HEK293 (cell line): ENCODE measurements around the gene CCL18.

Source experiments
- CTCF ChIA-PET: fragments of 350-600 bp; formaldehyde crosslinking; extraction: SDS; loops from one replicate; lab custom pipeline; 2021; ENCODE audit warnings: antibody characterized with exemption; lab: Yijun Ruan, JAX
- POLR2A ChIA-PET: fragments of 300-600 bp; formaldehyde crosslinking; extraction: SDS; loops from one replicate; lab custom pipeline; 2020; ENCODE audit warnings: antibody characterized with exemption, inconsistent platforms; lab: Yijun Ruan, JAX
- H3K27ac ChIP-seq: fragments of 200-500 bp; sonication (Bioruptor generic); 2 replicates; pipeline ENCODE4 v1.5.1; 2014; ENCODE audit warnings: low read depth, low read length, control low read depth, inconsistent platforms; ENCODE audit errors: extremely low read depth
- H3K36me3 ChIP-seq, 2 experiments: fragments of 200-500 bp in 1 of 2; sonication (Bioruptor generic) in 1 of 2; 1 replicate in 1 of 2; 2 replicates in 1 of 2; pipeline ENCODE4 v1.5.1; 2014 to 2017; ENCODE audit warnings: inconsistent platforms in 2 of 2, low read length in 2 of 2; ENCODE audit not compliant: control insufficient read depth in 2 of 2, insufficient read depth in 1 of 2
- H3K4me1 ChIP-seq: fragments of 200-500 bp; sonication (Bioruptor generic); 2 replicates; pipeline ENCODE4 v1.5.1; 2014; ENCODE audit warnings: mild to moderate bottlenecking, low read length, inconsistent platforms; ENCODE audit not compliant: control insufficient read depth, insufficient read depth
- H3K4me3 ChIP-seq: 2 replicates; pipeline ENCODE4 v1.5.1; 2011; ENCODE audit warnings: low read depth, mild to moderate bottlenecking, control low read depth, low read length, moderate library complexity
- H3K9me3 ChIP-seq: fragments of 200-500 bp; sonication (Bioruptor generic); 2 replicates; pipeline ENCODE4 v1.5.1; 2014; ENCODE audit warnings: low read depth, low read length, inconsistent platforms; ENCODE audit not compliant: control insufficient read depth, insufficient read depth
- HOXD13 ChIP-seq: sonication (generic); formaldehyde crosslinking; IDR thresholded peaks from 2 replicates; pipeline ENCODE4 v1.8.0; 2022; ENCODE audit warnings: missing genetic modification reagents, borderline replicate concordance
- MYNN ChIP-seq: fragments of 450-650 bp; formaldehyde crosslinking; IDR thresholded peaks from 2 replicates; pipeline ENCODE4 v1.5.1; 2016; ENCODE audit warnings: missing biosample characterization, missing genetic modification characterization, borderline replicate concordance
- SALL2 ChIP-seq: fragments of 450-650 bp; formaldehyde crosslinking; IDR thresholded peaks from 2 replicates; pipeline ENCODE4 v1.5.0; 2017; ENCODE audit warnings: missing biosample characterization, mild to moderate bottlenecking, missing genetic modification characterization, borderline replicate concordance
- TRIM28 ChIP-seq: IDR thresholded peaks from 2 replicates; pipeline ENCODE4 v1.6.1; 2011; ENCODE audit warnings: low read length, control low read depth, borderline replicate concordance
- ZEB2 ChIP-seq: fragments of 450-650 bp; formaldehyde crosslinking; IDR thresholded peaks from 2 replicates; pipeline ENCODE4 v1.5.1; 2016; ENCODE audit warnings: missing biosample characterization, missing genetic modification characterization
- ZNF138 ChIP-seq: fragments of 450-650 bp; formaldehyde crosslinking; IDR thresholded peaks from 2 replicates; pipeline ENCODE4 v1.5.1; 2016; ENCODE audit warnings: missing biosample characterization, missing genetic modification characterization, borderline replicate concordance
- ZNF140 ChIP-seq: fragments of 450-650 bp; formaldehyde crosslinking; IDR thresholded peaks from 2 replicates; pipeline ENCODE4 v1.5.1; 2016; ENCODE audit warnings: missing biosample characterization, missing genetic modification characterization
- ZNF146 ChIP-seq: fragments of 450-650 bp; formaldehyde crosslinking; IDR thresholded peaks from 2 replicates; pipeline ENCODE4 v1.5.1; 2016; ENCODE audit warnings: missing biosample characterization, missing genetic modification characterization
- ZNF2 ChIP-seq: fragments of 450-650 bp; formaldehyde crosslinking; IDR thresholded peaks from 2 replicates; pipeline ENCODE4 v1.5.1; 2016; ENCODE audit warnings: missing biosample characterization, missing genetic modification characterization
- ZNF350 ChIP-seq: fragments of 450-650 bp; formaldehyde crosslinking; IDR thresholded peaks from 2 replicates; pipeline ENCODE4 v1.5.0; 2017; ENCODE audit warnings: missing biosample characterization, mild to moderate bottlenecking, missing genetic modification characterization
- ZNF366 ChIP-seq: fragments of 450-650 bp; formaldehyde crosslinking; conservative IDR thresholded peaks from 2 replicates; pipeline ENCODE4 v1.5.1; 2016; ENCODE audit warnings: missing biosample characterization, missing genetic modification characterization
- ZNF423 ChIP-seq: fragments of 450-650 bp; formaldehyde crosslinking; IDR thresholded peaks from 2 replicates; pipeline ENCODE4 v1.5.1; 2016; ENCODE audit warnings: missing biosample characterization, missing genetic modification characterization
- ZNF548 ChIP-seq: fragments of 450-650 bp; formaldehyde crosslinking; IDR thresholded peaks from 2 replicates; pipeline ENCODE4 v1.5.1; 2016; ENCODE audit warnings: missing biosample characterization, missing genetic modification characterization
- ZNF549 ChIP-seq: fragments of 450-650 bp; IDR thresholded peaks from 2 replicates; pipeline ENCODE4 v1.5.1; 2018; ENCODE audit warnings: missing biosample characterization, missing genetic modification characterization, mild to moderate bottlenecking, inconsistent platforms, moderate library complexity
- ZNF560 ChIP-seq: fragments of 450-650 bp; formaldehyde crosslinking; IDR thresholded peaks from 2 replicates; pipeline ENCODE4 v1.5.1; 2017; ENCODE audit warnings: missing biosample characterization, missing genetic modification characterization, borderline replicate concordance
- ZNF677 ChIP-seq: fragments of 450-650 bp; IDR thresholded peaks from 2 replicates; pipeline ENCODE4 v1.5.0; 2018; ENCODE audit warnings: missing biosample characterization, mild to moderate bottlenecking, missing genetic modification characterization, moderate library complexity
- TF ChIP-seq, protein P1 (sequence below): fragments of 450-650 bp; formaldehyde crosslinking; IDR thresholded peaks from 2 replicates; pipeline ENCODE4 v1.5.1; 2016; ENCODE audit warnings: missing biosample characterization, missing genetic modification characterization
- TF ChIP-seq, protein P2 (sequence below): fragments of 450-650 bp; formaldehyde crosslinking; IDR thresholded peaks from 2 replicates; pipeline ENCODE4 v1.5.1; 2016; ENCODE audit warnings: missing biosample characterization, missing genetic modification characterization

The CCL18 gene

DNA sequence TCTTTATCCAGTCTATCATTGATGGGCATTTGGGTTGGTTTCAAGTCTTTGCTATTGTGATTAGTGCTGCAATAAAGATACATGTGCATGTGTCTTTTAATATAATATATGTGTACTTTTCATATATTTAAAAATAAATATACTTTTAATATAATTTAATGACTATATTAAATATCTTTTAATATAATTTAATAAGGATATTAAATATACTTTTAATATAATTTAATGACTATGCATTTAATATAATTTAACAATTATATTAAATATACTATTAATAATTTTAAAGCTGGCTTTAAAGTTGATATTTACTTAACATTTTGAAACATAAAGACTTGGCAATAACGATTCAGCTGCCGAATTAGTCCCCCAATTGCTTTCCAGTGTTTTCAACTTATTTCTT, 47.5 kb upstream of the CCL18 start:
- ChIA-PET CTCF (interaction anchor here (0.5 to 2.4 kb wide), 2 partner anchors 40 to 56 kb away, joined by 5 to 8 read pairs; no protein-coding TSS in a partner anchor), POLR2A (no interaction called here)
- H3K4me1 ChIP-seq, result no peaks in the 10 kb centered on the region
- no peak overlapping the region for H3K4me3 ChIP-seq
- TF ChIP-seq ZNF560 (no peak), ZNF138 (tag by site-specific recombination) (no peak), HOXD13 (no peak), MYNN (tag by site-specific recombination) (no peak), ZNF549 (no peak), ZNF366 (no peak), ZNF677 (tag by site-specific recombination) (no peak), ZNF146 (no peak), ZNF350 (no peak), ZNF548 (tag by site-specific recombination) (no peak), ZNF2 (tag by site-specific recombination) (no peak)
- TF ChIP-seq, protein P1, sequence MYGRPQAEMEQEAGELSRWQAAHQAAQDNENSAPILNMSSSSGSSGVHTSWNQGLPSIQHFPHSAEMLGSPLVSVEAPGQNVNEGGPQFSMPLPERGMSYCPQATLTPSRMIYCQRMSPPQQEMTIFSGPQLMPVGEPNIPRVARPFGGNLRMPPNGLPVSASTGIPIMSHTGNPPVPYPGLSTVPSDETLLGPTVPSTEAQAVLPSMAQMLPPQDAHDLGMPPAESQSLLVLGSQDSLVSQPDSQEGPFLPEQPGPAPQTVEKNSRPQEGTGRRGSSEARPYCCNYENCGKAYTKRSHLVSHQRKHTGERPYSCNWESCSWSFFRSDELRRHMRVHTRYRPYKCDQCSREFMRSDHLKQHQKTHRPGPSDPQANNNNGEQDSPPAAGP (tag by site-specific recombination), result no peak
- no peak overlapping the region for H3K27ac ChIP-seq
- H3K36me3 ChIP-seq, result no peaks in the 10 kb centered on the region
- no peaks in the 10 kb centered on the region for H3K9me3 ChIP-seq

DNA sequence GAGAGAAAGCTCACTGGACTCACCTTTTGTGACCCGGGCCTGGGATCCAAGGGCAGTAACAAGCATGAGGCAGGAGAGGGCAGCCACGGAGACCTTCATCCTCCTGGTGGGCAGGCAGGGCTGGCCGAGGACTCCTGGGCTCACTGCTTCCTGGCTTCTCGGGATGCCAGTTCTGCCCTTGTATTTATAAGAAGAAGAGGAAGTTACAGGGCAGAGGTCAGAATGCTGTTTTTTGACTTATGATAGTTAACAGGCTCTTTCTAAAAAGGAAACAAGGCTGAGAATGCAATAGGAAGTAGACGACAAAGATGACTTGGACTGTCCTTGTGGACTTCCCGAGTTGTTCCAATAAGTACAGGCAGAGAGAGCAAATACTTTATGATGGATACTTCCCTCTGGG, 46.3 kb upstream of the CCL18 start, which contains the start of gene CCL23:
Gene CCL23, minus strand, starts transcription at position 174 of the 400 bp plus-strand sequence. Its CDS starts 75 bp downstream, at position 99.
- Histone ChIP-seq H3K27ac (no peak within 1 kb of the TSS), H3K36me3 (no peaks in the 10 kb centered on the region), H3K4me3 (no peak within 1 kb of the TSS), H3K4me1 (no peaks in the 10 kb centered on the region)
- ChIA-PET POLR2A (no interaction called here), CTCF (interaction anchor here (0.7 to 1.4 kb wide), 6 partner anchors 13 to 131 kb away, joined by 3 to 6 read pairs (median 3); no protein-coding TSS in a partner anchor)
- TF ChIP-seq ZNF423 (tag by site-specific recombination), result no peak
- TF ChIP-seq, protein P2, sequence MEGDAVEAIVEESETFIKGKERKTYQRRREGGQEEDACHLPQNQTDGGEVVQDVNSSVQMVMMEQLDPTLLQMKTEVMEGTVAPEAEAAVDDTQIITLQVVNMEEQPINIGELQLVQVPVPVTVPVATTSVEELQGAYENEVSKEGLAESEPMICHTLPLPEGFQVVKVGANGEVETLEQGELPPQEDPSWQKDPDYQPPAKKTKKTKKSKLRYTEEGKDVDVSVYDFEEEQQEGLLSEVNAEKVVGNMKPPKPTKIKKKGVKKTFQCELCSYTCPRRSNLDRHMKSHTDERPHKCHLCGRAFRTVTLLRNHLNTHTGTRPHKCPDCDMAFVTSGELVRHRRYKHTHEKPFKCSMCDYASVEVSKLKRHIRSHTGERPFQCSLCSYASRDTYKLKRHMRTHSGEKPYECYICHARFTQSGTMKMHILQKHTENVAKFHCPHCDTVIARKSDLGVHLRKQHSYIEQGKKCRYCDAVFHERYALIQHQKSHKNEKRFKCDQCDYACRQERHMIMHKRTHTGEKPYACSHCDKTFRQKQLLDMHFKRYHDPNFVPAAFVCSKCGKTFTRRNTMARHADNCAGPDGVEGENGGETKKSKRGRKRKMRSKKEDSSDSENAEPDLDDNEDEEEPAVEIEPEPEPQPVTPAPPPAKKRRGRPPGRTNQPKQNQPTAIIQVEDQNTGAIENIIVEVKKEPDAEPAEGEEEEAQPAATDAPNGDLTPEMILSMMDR (tag by site-specific recombination), result no peak
- no peak for TF ChIP-seq TRIM28
- TF ChIP-seq ZNF140 (tag by site-specific recombination), result no peak
- no peak for TF ChIP-seq ZEB2 (tag by site-specific recombination)
- TF ChIP-seq, all 188 proteins: peak for 0
- no peaks in the 10 kb centered on the region for H3K9me3 ChIP-seq

DNA sequence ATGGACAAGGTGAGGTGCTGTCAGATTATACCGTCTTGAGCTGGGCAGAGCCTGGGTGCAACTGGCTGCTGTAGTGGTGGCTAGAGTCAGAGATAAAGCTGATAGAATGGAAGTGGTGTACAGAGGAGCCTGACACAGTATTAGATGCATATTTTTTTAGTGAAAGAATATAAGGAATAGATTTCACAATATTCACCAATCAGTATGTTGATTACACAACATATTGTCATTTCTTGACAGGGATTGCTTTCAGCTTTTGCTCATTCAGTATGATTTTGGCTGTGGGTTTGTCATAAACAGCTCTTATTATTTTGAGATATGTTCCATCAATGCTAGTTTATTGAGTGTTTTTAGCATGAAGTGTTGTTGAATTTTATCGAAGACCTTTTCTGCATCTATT, 44.6 kb upstream of the CCL18 start:
- no peak for TF ChIP-seq SALL2 (tag by site-specific recombination)
- H3K36me3 ChIP-seq, result no peaks in the 10 kb centered on the region
- ChIA-PET CTCF (interaction anchor here (1.2 to 1.8 kb wide), 2 partner anchors 11 to 53 kb away, joined by 6 to 9 read pairs; no protein-coding TSS in a partner anchor), POLR2A (no interaction called here)
- no peaks in the 10 kb centered on the region for H3K4me1 ChIP-seq
- no peak overlapping the region for H3K4me3 ChIP-seq
- H3K9me3 ChIP-seq, result no peaks in the 10 kb centered on the region
- no peak overlapping the region for H3K27ac ChIP-seq
